Stimulated activated naive CD4-positive, alpha-beta T cell (primary cell): ENCODE results near the gene CDH16.

Source experiments
- DNase-seq, 6 experiments: peaks; one replicate each; lab custom pipeline; 2025; lab: John Stamatoyannopoulos, UW

Gene CDH16

GRCh38 chr16:66895999-66896398, 22.7 kb downstream of the CDH16 start:
- DNase-seq: no peak

- DNase-seq: no peak
These were observed 23.1 kb downstream of the CDH16 start for GRCh38 chr16:66895689-66895979.

- DNase-seq: peak; percentile 13 to 43 (median 26)
These were observed 23.6 kb downstream of the CDH16 start for GRCh38 chr16:66894948-66895688.

GRCh38 chr16:66894055-66894454, 24.6 kb downstream of the CDH16 start:
- no peak for DNase-seq

- DNase-seq: no peak
These were observed 26.9 kb downstream of the CDH16 start for GRCh38 chr16:66891797-66892196.

- no peak for DNase-seq
These were observed 27.3 kb downstream of the CDH16 start for GRCh38 chr16:66891360-66891759.

GRCh38 chr16:66890799-66891198, 27.9 kb downstream of the CDH16 start:
- no peak for DNase-seq

- no peak for DNase-seq
These were observed 29.1 kb downstream of the CDH16 start for GRCh38 chr16:66889622-66890021.

- no peak for DNase-seq
These were observed 29.8 kb downstream of the CDH16 start for GRCh38 chr16:66888647-66889615.

GRCh38 chr16:66886914-66887313, 31.8 kb downstream of the CDH16 start:
- DNase-seq: no peak

GRCh38 chr16:66886321-66886720, 32.4 kb downstream of the CDH16 start:
- no peak for DNase-seq

- no peak for DNase-seq
These were observed 33.2 kb downstream of the CDH16 start for GRCh38 chr16:66885491-66885890.

- no peak for DNase-seq
These were observed 36.0 kb downstream of the CDH16 start for GRCh38 chr16:66882702-66883101.

GRCh38 chr16:66881964-66882508, 36.6 kb downstream of the CDH16 start:
- no peak for DNase-seq

- no peak for DNase-seq
These were observed 37.1 kb downstream of the CDH16 start for GRCh38 chr16:66881560-66881959.

- DNase-seq: no peak
These were observed 37.7 kb downstream of the CDH16 start for GRCh38 chr16:66881014-66881417.

GRCh38 chr16:66880288-66881013, 38.2 kb downstream of the CDH16 start, which contains the start of gene PDP2:
TSS of gene PDP2 (plus strand) at chr16:66880515. CDS start at chr16:66884285, 3,770 bp downstream.
- peak; percentile 78 to 91 (median 86) for DNase-seq

GRCh38 chr16:66878067-66878466, 40.6 kb downstream of the CDH16 start:
- DNase-seq: no peak

GRCh38 chr16:66874079-66874775, 44.5 kb downstream of the CDH16 start:
- DNase-seq: peak in 1 of 6 experiments; percentile 2

GRCh38 chr16:66873685-66874055, 45.0 kb downstream of the CDH16 start:
- DNase-seq: no peak

GRCh38 chr16:66872943-66873684, 45.6 kb downstream of the CDH16 start:
- peak; percentile 52 to 81 (median 74) for DNase-seq
